COR-L47 (cell line): ENCODE results near the gene UBA1.

Source experiments
- DNase-seq: peaks from one replicate; lab custom pipeline; 2025; lab: John Stamatoyannopoulos, UW

Gene UBA1

GRCh38 chrX:47193475-47194193 lies at the start of gene UBA1:
TSS of gene UBA1 (plus strand) at chrX:47193829. CDS start at chrX:47198803, 4,974 bp downstream.
- DNase-seq = peak; percentile 92

- peak; percentile 15 for DNase-seq
Measured at GRCh38 chrX:47143894-47144625, 49.6 kb upstream of the UBA1 start.

GRCh38 chrX:47144626-47145394 lies 48.8 kb upstream of the UBA1 start, which contains the start of the genes NDUFB11 and RBM10:
TSS of gene NDUFB11 (minus strand) at chrX:47144702. CDS start at chrX:47144679, 23 bp downstream.
TSS of gene RBM10 (plus strand) at chrX:47145221. CDS start at chrX:47147482, 2,261 bp downstream.
- DNase-seq = peak; percentile 90

GRCh38 chrX:47145395-47146120 lies 48.1 kb upstream of the UBA1 start:
- no peak for DNase-seq

- peak; percentile 5 for DNase-seq
Measured at GRCh38 chrX:47146121-47146935, 47.3 kb upstream of the UBA1 start.

GRCh38 chrX:47146936-47147859 lies 46.4 kb upstream of the UBA1 start:
- DNase-seq = no peak

GRCh38 chrX:47148946-47149345 lies 44.7 kb upstream of the UBA1 start:
- DNase-seq = no peak

GRCh38 chrX:47151435-47151834 lies 42.2 kb upstream of the UBA1 start:
- DNase-seq = no peak

GRCh38 chrX:47156611-47157520 lies 36.8 kb upstream of the UBA1 start:
- DNase-seq = no peak

GRCh38 chrX:47158131-47158530 lies 35.5 kb upstream of the UBA1 start:
- no peak for DNase-seq

GRCh38 chrX:47158781-47159180 lies 34.8 kb upstream of the UBA1 start:
- DNase-seq = no peak

GRCh38 chrX:47160781-47161180 lies 32.8 kb upstream of the UBA1 start:
- DNase-seq = no peak

GRCh38 chrX:47162927-47163583 lies 30.6 kb upstream of the UBA1 start:
- DNase-seq = no peak

- DNase-seq = no peak
Measured at GRCh38 chrX:47164420-47164819, 29.2 kb upstream of the UBA1 start.

- DNase-seq = no peak
Measured at GRCh38 chrX:47166126-47166525, 27.5 kb upstream of the UBA1 start.

GRCh38 chrX:47168495-47169073 lies 25.0 kb upstream of the UBA1 start:
- no peak for DNase-seq

- no peak for DNase-seq
Measured at GRCh38 chrX:47169273-47169672, 24.4 kb upstream of the UBA1 start.
